ENCODE measurements around the gene PLPP2.

DNA sequence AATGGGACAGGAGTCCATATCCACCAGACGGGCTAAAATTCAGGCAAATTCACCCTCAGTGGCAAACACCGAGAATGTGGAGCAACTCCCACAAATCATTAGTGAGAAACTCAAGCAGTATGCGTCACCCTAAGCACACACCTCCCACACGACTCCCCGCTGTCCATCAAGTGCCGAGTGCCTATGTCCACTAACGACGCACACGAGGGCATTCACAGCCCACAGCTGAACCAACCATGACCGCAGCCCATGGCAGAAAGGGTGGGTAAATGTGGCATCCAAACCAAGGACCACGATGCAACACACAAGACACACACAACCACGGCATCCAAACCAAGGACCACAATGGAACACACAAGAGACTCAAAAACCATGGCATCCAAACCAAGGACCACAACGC lies 31.4 kb upstream of the PLPP2 start:
- TF ChIP-seq, protein P1, sequence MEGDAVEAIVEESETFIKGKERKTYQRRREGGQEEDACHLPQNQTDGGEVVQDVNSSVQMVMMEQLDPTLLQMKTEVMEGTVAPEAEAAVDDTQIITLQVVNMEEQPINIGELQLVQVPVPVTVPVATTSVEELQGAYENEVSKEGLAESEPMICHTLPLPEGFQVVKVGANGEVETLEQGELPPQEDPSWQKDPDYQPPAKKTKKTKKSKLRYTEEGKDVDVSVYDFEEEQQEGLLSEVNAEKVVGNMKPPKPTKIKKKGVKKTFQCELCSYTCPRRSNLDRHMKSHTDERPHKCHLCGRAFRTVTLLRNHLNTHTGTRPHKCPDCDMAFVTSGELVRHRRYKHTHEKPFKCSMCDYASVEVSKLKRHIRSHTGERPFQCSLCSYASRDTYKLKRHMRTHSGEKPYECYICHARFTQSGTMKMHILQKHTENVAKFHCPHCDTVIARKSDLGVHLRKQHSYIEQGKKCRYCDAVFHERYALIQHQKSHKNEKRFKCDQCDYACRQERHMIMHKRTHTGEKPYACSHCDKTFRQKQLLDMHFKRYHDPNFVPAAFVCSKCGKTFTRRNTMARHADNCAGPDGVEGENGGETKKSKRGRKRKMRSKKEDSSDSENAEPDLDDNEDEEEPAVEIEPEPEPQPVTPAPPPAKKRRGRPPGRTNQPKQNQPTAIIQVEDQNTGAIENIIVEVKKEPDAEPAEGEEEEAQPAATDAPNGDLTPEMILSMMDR (IDR thresholded peaks at IDR 0.05): no peak
- TF ChIP-seq POLR2AphosphoS5 (IDR thresholded peaks at IDR 0.05): no peak
- no peak for TF ChIP-seq POLR2A (IDR thresholded peaks at IDR 0.05)
